ENCODE results near the gene FERMT3. TPM values are rescaled to one million over a fixed set of nuclear protein-coding genes. Genes with fewer than 3 reads are reported as not detected.

FERMT3 gene
- polyA plus RNA-seq, 1 experiment = 1.9 TPM

GRCh38 chr11:64268893-64269539 is 62.5 kb downstream of the FERMT3 start:
- peaks cover 22% of the 10 kb centered on the region for H3K36me3 ChIP-seq (ENCODE audit: control insufficient read depth, insufficient read depth, low read length)
- CTCF ChIA-PET = interaction anchor here (1.1 to 4.7 kb wide), 9 partner anchors 12 to 83 kb away, joined by 4 to 41 read pairs (median 7); partner anchors contain the start of genes CATSPERZ, ESRRA, PLCB3 and PPP1R14B
- H3K4me3 ChIP-seq (ENCODE audit: low read depth, low read length) = peak overlapping the region; percentile 66
- DNase-seq (ENCODE audit: low read depth) = no peak
- TF ChIP-seq, protein P1, sequence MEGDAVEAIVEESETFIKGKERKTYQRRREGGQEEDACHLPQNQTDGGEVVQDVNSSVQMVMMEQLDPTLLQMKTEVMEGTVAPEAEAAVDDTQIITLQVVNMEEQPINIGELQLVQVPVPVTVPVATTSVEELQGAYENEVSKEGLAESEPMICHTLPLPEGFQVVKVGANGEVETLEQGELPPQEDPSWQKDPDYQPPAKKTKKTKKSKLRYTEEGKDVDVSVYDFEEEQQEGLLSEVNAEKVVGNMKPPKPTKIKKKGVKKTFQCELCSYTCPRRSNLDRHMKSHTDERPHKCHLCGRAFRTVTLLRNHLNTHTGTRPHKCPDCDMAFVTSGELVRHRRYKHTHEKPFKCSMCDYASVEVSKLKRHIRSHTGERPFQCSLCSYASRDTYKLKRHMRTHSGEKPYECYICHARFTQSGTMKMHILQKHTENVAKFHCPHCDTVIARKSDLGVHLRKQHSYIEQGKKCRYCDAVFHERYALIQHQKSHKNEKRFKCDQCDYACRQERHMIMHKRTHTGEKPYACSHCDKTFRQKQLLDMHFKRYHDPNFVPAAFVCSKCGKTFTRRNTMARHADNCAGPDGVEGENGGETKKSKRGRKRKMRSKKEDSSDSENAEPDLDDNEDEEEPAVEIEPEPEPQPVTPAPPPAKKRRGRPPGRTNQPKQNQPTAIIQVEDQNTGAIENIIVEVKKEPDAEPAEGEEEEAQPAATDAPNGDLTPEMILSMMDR (IDR thresholded peaks at IDR 0.05; ENCODE audit: insufficient read depth, low read depth, low read length) = no peak
- POLR2A ChIA-PET = interaction anchor here (0.7 kb wide), 1 partner anchor 353 kb away, joined by 3 read pairs; no protein-coding TSS in a partner anchor
- H3K27me3 ChIP-seq (ENCODE audit: control insufficient read depth, insufficient read depth, low read length) = no peaks in the 10 kb centered on the region

GRCh38 chr11:64269540-64270220 is 63.2 kb downstream of the FERMT3 start:
- TF ChIP-seq, protein P1 (IDR thresholded peaks at IDR 0.05; ENCODE audit: insufficient read depth, low read depth, low read length) = no peak
- CTCF ChIA-PET = interaction anchor here (0.7 to 4.7 kb wide), 15 partner anchors 9 to 84 kb away, joined by 3 to 41 read pairs (median 6); partner anchors contain the start of genes CATSPERZ, ESRRA, PLCB3 and PPP1R14B
- Histone ChIP-seq H3K36me3 (ENCODE audit: control insufficient read depth, insufficient read depth, low read length) (peaks cover 17% of the 10 kb centered on the region), H3K27me3 (ENCODE audit: control insufficient read depth, insufficient read depth, low read length) (no peaks in the 10 kb centered on the region), H3K4me3 (ENCODE audit: low read depth, low read length) (peak overlapping the region; percentile 66)
- DNase-seq (ENCODE audit: low read depth) = peak; percentile 99
- POLR2A ChIA-PET = no interaction called here

Other genes starting within 250 kb of the FERMT3 start
- gene COX8A, start 232.1 kb upstream of the FERMT3 start, polyA plus RNA-seq (2011; rRNA removed) = 359 and 527 TPM in 2 replicates
- 108 and 143 TPM in 2 replicates for gene OTUB1, start 220.3 kb upstream of the FERMT3 start, polyA plus RNA-seq (2011; rRNA removed)
- 0.32 and 0.42 TPM in 2 replicates for gene FLRT1, start 170.8 kb upstream of the FERMT3 start, polyA plus RNA-seq (2011; rRNA removed)
- 11.7 and 12.4 TPM in 2 replicates for gene MACROD1, start 40.6 kb upstream of the FERMT3 start, polyA plus RNA-seq (2011; rRNA removed)
- gene STIP1, start 20.6 kb upstream of the FERMT3 start, polyA plus RNA-seq (2011; rRNA removed) = 139 and 150 TPM in 2 replicates
- 30.7 and 53.1 TPM in 2 replicates for gene TRPT1, start 19.5 kb downstream of the FERMT3 start, polyA plus RNA-seq (2011; rRNA removed)
- gene NUDT22, start 19.6 kb downstream of the FERMT3 start, polyA plus RNA-seq (2011; rRNA removed) = 40.5 and 51.2 TPM in 2 replicates
- gene DNAJC4, start 23.8 kb downstream of the FERMT3 start, polyA plus RNA-seq (2011; rRNA removed) = 23.5 and 42.1 TPM in 2 replicates
- 10.2 and 13.2 TPM in 2 replicates for gene VEGFB, start 27.9 kb downstream of the FERMT3 start, polyA plus RNA-seq (2011; rRNA removed)
- gene FKBP2, start 34.4 kb downstream of the FERMT3 start, polyA plus RNA-seq (2011; rRNA removed) = 65.6 and 76.2 TPM in 2 replicates
- 174 and 283 TPM in 2 replicates for gene PPP1R14B, start 40.2 kb downstream of the FERMT3 start, polyA plus RNA-seq (2011; rRNA removed)
- gene PLCB3, start 44.8 kb downstream of the FERMT3 start, polyA plus RNA-seq (2011; rRNA removed) = 17.9 and 30.2 TPM in 2 replicates
- gene BAD, start 77.9 kb downstream of the FERMT3 start, polyA plus RNA-seq (2011; rRNA removed) = 62.3 and 85.3 TPM in 2 replicates
- 22.6 and 33.7 TPM in 2 replicates for gene GPR137, start 79.1 kb downstream of the FERMT3 start, polyA plus RNA-seq (2011; rRNA removed)
- 0.05 TPM in 1 of 2 replicates, not detected in the other for gene KCNK4, start 84.6 kb downstream of the FERMT3 start, polyA plus RNA-seq (2011; rRNA removed)
- gene CATSPERZ, start 93.6 kb downstream of the FERMT3 start, polyA plus RNA-seq (2011; rRNA removed) = not detected in 2 replicates
- gene ESRRA, start 98.8 kb downstream of the FERMT3 start, polyA plus RNA-seq (2011; rRNA removed) = 8.9 and 17.4 TPM in 2 replicates
- 154 and 189 TPM in 2 replicates for gene TRMT112, start 110.8 kb downstream of the FERMT3 start, polyA plus RNA-seq (2011; rRNA removed)
- gene PRDX5, start 111.4 kb downstream of the FERMT3 start, polyA plus RNA-seq (2011; rRNA removed) = 398 and 468 TPM in 2 replicates
- gene CCDC88B, start 133.5 kb downstream of the FERMT3 start, polyA plus RNA-seq (2011; rRNA removed) = 0.49 and 0.66 TPM in 2 replicates
- 22.9 and 33.8 TPM in 2 replicates for gene RPS6KA4, start 152.4 kb downstream of the FERMT3 start, polyA plus RNA-seq (2011; rRNA removed)